ENCODE results near the gene FRMD5.
"Not testable (repeated sequence)": the region's sequence is repeated elsewhere in the genome, so short reads cannot be mapped to it uniquely, and the experiment has no call there.

FRMD5 gene

GRCh38 chr15:44010089-44010488, 185.0 kb downstream of the FRMD5 start:
- DNase-seq (ENCODE audit: low read depth): peak; percentile 71
- no peak overlapping the region for H3K4me3 ChIP-seq (ENCODE audit: low read length)
- TF ChIP-seq, protein P1, sequence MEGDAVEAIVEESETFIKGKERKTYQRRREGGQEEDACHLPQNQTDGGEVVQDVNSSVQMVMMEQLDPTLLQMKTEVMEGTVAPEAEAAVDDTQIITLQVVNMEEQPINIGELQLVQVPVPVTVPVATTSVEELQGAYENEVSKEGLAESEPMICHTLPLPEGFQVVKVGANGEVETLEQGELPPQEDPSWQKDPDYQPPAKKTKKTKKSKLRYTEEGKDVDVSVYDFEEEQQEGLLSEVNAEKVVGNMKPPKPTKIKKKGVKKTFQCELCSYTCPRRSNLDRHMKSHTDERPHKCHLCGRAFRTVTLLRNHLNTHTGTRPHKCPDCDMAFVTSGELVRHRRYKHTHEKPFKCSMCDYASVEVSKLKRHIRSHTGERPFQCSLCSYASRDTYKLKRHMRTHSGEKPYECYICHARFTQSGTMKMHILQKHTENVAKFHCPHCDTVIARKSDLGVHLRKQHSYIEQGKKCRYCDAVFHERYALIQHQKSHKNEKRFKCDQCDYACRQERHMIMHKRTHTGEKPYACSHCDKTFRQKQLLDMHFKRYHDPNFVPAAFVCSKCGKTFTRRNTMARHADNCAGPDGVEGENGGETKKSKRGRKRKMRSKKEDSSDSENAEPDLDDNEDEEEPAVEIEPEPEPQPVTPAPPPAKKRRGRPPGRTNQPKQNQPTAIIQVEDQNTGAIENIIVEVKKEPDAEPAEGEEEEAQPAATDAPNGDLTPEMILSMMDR (conservative IDR thresholded peaks at IDR 0.05; ENCODE audit: low read length): no peak

DNA sequence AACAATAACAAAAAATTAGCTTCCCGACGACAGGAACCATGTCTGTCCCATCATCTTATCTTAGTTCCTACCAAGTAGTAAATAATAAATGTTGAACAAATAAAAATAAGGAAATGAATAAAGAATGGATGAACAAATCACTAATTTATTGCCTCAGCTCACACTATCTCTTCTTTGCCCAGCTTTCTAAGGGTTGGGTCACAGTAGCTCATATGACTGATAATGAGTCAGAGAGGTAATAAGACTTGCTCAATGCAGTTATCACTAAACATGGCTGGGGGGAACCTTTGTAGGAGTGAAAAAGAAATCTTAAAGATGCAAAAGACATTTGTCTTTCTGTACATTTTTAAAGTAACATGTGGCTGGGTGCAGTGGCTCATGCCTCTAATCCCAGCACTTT, 186.0 kb downstream of the FRMD5 start:
- TF ChIP-seq, protein P1 (conservative IDR thresholded peaks at IDR 0.05; ENCODE audit: low read length): no peak
- peak; percentile 50 for DNase-seq (ENCODE audit: low read depth)

DNA sequence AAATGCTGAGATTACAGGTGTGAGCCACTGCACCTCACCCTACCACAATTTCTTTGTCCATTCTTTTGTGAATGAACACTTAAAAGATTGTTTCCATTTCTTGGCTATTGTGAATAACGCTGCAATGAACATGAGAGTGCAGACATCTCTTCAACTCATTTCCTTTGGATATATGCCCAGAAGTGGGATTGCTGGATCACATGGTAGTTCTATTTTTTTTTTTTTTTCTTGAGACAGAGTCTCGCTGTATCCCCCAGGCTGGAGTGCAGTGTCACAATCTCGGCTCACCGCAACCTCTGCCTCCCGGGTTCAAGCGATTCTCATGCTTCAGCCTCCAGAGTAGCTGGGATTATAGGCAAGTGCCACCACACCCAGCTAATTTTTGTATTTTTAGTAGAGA, 194.8 kb downstream of the FRMD5 start:
- H3K4me3 ChIP-seq (ENCODE audit: low read length): not testable (repeated sequence)
- peak; percentile 80 for DNase-seq (ENCODE audit: low read depth)

More for the DNA sequence above, 186.0 kb downstream of the FRMD5 start:
- H3K4me3 ChIP-seq (ENCODE audit: low read length): no peak overlapping the region

DNA sequence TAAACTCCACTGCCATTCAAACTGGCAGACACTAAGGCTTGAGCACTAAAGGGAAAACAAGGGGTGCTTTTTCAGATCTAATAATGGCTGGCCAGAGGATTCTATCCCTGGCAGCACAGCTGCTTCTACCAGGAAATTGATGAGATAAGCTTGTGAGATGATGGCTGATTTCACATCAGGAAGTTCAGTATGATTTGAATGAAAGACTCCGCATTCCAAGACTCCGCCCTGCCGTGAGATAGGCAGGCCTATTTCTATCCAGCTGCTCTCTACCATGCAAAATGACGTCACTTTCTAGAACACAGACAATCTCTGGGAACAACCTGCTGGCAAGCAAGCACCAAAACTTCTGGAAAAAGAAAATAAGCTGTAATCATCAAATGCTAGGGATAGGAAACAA, 196.5 kb downstream of the FRMD5 start:
- DNase-seq (ENCODE audit: low read depth): peak; percentile 65
- H3K4me3 ChIP-seq (ENCODE audit: low read length): no peak overlapping the region
- TF ChIP-seq, protein P1 (conservative IDR thresholded peaks at IDR 0.05; ENCODE audit: low read length): no peak

GRCh38 chr15:43991206-43991605, 203.9 kb downstream of the FRMD5 start:
- TF ChIP-seq, protein P1 (conservative IDR thresholded peaks at IDR 0.05; ENCODE audit: low read length): no peak
- DNase-seq (ENCODE audit: low read depth): no peak
- no peak overlapping the region for H3K4me3 ChIP-seq (ENCODE audit: low read length)

DNA sequence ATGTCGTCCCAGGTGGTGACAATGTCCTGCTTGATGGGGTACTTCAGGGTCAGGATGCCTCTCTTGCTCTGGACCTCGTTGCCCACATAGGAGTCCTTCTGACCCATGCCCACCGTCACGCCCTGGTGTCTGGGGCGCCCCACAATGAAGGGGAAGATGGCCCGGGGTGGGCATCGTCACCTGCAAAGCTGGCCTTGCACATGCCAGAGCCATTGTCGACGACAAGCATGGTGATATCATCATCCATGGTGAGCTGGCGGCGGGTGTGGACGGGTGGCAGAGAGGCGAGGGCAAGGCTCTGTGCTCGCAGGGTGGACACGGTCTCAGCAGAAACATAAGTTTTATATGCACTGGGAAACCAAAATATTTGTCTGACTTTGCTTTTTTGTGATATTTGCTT, 205.1 kb downstream of the FRMD5 start:
- TF ChIP-seq, protein P1 (conservative IDR thresholded peaks at IDR 0.05; ENCODE audit: low read length): no peak
- DNase-seq (ENCODE audit: low read depth): no peak

DNA sequence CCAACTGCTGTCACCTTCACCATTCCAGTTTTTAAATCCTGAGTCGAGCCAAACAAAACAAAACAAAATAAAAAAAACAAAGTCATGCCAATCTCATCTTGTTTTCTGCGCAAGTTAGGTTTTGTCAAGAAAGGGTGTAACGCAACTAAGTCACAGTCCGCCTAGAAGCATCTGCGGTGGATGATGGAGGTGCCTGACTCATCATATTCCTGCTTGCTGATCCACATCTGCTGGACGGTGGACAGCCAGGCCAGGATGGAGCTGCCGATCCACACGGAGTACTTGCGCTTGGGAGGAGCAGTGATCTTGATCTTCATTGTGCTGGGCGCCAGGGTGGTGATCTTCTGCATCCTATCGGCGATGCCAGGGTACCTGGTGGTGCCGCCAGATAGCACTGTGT, 206.2 kb downstream of the FRMD5 start:
- DNase-seq (ENCODE audit: low read depth): no peak
- TF ChIP-seq, protein P1 (conservative IDR thresholded peaks at IDR 0.05; ENCODE audit: low read length): no peak
- H3K4me3 ChIP-seq (ENCODE audit: low read length): no peak overlapping the region

More for the DNA sequence above, 205.1 kb downstream of the FRMD5 start:
- no peak overlapping the region for H3K4me3 ChIP-seq (ENCODE audit: low read length)

DNA sequence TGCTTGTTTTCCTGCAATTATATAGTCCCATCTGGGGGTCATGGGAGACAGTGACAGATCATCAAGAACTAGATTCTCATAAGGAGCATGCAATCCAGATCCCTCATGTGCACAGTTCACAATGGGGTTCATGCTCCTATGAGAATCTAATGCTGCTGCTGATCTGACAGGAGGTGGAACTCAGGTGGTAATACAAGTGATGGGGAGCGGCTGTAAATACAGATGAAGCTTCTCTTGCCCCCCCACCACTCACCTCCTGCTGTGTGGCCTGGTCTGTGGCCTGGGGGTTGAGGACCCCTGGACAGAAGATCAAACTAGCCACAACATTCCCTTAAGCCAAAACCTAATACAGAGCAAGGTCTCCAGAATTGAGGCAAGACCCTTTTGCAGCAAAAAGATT, 207.1 kb downstream of the FRMD5 start:
- H3K4me3 ChIP-seq (ENCODE audit: low read length): no peak overlapping the region
- TF ChIP-seq, protein P1 (conservative IDR thresholded peaks at IDR 0.05; ENCODE audit: low read length): no peak
- no peak for DNase-seq (ENCODE audit: low read depth)
